ENCODE results near the gene MLLT3. TPM values are rescaled to one million over a fixed set of nuclear protein-coding genes. Genes with fewer than 3 reads are reported as not detected.

MLLT3 gene
- total and polyA plus RNA-seq, 9 donors: 8.7 to 15.4 (median 13.8) TPM

DNA sequence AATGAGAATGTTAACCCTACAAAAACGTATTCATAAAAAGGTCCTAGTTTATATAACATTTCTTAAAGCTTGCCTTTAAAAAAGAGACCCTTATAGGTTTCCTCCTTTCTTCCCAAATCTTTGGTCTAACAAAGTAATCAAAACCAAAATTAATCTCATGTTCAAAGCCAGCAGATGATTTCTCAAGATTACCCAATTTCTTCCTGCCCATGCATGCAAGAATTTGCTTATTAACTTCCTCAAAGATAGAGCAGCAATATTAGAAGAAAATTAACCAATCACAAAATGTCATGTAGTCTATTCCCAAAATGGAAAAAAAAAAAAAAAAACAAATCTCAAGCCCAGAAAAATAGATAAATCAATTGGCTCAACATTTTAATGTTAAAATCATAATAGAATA is 114.9 kb downstream of the MLLT3 start:
- no peaks in the 10 kb centered on the region for H3K27me3 ChIP-seq
- TF ChIP-seq POLR2A (IDR thresholded peaks at IDR 0.05): no peak
- no peak for TF ChIP-seq EP300 (IDR thresholded peaks at IDR 0.05)
- TF ChIP-seq, protein P1, sequence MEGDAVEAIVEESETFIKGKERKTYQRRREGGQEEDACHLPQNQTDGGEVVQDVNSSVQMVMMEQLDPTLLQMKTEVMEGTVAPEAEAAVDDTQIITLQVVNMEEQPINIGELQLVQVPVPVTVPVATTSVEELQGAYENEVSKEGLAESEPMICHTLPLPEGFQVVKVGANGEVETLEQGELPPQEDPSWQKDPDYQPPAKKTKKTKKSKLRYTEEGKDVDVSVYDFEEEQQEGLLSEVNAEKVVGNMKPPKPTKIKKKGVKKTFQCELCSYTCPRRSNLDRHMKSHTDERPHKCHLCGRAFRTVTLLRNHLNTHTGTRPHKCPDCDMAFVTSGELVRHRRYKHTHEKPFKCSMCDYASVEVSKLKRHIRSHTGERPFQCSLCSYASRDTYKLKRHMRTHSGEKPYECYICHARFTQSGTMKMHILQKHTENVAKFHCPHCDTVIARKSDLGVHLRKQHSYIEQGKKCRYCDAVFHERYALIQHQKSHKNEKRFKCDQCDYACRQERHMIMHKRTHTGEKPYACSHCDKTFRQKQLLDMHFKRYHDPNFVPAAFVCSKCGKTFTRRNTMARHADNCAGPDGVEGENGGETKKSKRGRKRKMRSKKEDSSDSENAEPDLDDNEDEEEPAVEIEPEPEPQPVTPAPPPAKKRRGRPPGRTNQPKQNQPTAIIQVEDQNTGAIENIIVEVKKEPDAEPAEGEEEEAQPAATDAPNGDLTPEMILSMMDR (IDR thresholded peaks at IDR 0.05): no peak
- WGBS, 3 donors: 0 to 90% (median 54%) methylated on average over 1 of the region's 1 CpG
- no peaks in the 10 kb centered on the region for H3K9me3 ChIP-seq
- H3K4me1 ChIP-seq (ENCODE audit: insufficient read depth): peaks cover 4% of the 10 kb centered on the region
- H3K27ac ChIP-seq: no peak overlapping the region
- H3K4me3 ChIP-seq: no peak overlapping the region
- intact Hi-C loops (cut with DNase I): no loop called here
- no peaks in the 10 kb centered on the region for H3K36me3 ChIP-seq
- DNase-seq: no peak

DNA sequence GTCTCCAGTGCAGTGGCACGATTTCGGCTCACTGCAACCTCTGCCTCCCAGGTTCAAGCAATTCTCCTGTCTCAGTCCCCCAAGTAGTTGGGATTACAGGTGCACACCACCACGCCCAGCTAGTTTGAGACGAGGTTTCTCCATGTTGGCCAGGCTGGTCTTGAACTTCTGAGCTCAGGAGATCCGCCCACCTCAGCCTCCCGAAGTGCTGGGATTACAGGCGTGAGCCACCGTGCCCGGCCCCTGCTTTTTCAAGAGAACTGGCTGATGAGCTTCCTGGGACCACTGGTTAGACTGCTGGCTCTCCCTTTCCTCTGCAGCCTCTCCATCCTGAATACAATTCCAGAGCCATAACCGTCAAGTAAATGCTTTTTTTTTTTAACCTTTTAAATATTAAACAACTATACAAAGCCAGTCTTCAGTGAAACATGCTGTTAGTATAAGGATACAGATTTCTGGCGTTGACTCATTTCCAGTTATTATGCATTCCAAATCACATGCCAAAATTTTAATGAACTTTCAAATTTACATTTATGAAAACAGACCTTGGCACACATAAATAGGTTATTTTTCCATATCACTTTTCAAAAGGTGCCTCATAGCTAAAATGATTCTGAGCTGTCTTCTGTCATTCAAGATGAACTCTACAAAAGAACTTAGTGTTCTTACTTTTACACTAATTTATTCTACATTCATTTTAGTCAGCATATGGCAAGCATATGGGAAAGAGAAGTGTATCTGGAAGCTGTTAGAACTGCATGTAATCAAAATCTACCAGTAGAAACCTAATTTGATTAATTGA is 116.0 kb downstream of the MLLT3 start:
- Histone ChIP-seq H3K4me3 (no peak overlapping the region), H3K27ac (no peak overlapping the region), H3K36me3 (no peaks in the 10 kb centered on the region), H3K27me3 (no peaks in the 10 kb centered on the region), H3K9me3 (no peaks in the 10 kb centered on the region), H3K4me1 (ENCODE audit: insufficient read depth) (no peaks in the 10 kb centered on the region)
- intact Hi-C loops (cut with DNase I): no loop called here
- WGBS, 3 donors: 81 to 82% (median 82%) methylated on average over 11 of the region's 11 CpGs
- no peak for DNase-seq
- no peak for TF ChIP-seq EP300 (IDR thresholded peaks at IDR 0.05)
- TF ChIP-seq POLR2A (IDR thresholded peaks at IDR 0.05): no peak
- TF ChIP-seq, protein P1 (IDR thresholded peaks at IDR 0.05): no peak

DNA sequence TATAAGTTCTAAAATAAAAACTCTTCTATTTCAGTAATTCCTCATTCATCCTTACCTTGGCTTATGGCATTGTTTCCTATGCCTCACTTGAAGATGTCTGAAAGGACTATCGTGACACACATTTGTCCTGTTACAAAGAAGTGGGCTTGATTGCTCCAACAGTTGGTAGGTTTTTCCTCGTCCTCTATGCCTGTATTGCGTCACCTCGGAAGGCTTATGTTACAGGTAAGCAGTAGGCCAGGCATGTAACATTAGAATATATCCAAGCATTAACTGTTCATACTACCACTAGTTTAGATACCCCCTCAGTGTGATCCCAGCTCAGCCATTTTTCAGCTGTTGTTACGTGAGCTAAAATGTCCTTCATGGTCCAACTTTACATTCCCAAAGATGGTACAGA is 116.7 kb downstream of the MLLT3 start:
- Histone ChIP-seq H3K36me3 (no peaks in the 10 kb centered on the region), H3K27me3 (no peaks in the 10 kb centered on the region), H3K9me3 (no peaks in the 10 kb centered on the region), H3K27ac (no peak overlapping the region), H3K4me3 (no peak overlapping the region), H3K4me1 (ENCODE audit: insufficient read depth) (no peaks in the 10 kb centered on the region)
- intact Hi-C loops (cut with DNase I): no loop called here
- DNase-seq: no peak
- no peak for TF ChIP-seq POLR2A (IDR thresholded peaks at IDR 0.05)
- TF ChIP-seq EP300 (IDR thresholded peaks at IDR 0.05): no peak
- TF ChIP-seq, protein P1 (IDR thresholded peaks at IDR 0.05): no peak
- WGBS, 3 donors: 94 to 98% (median 97%) methylated on average over 5 of the region's 5 CpGs

DNA sequence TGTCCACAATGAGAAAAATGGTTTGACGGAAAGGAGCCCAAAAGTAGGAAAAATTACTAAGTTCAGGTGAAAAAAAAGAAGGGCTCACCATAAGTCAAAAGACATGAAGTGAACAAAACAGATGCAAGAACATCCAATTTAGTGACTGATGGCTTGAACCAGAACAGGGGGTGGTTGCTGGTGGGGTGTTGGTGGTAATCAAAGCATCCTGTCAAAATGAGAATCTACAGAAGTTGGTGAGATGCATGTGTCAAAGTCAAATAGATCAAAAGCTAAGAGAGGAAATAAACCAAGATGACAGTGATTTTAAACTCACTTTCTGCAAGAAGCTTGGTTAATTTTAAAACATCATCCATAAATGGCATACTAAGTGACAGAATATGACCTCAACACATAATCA is 117.4 kb downstream of the MLLT3 start:
- TF ChIP-seq POLR2A (IDR thresholded peaks at IDR 0.05) (no peak), EP300 (IDR thresholded peaks at IDR 0.05) (no peak)
- Histone ChIP-seq H3K4me3 (no peak overlapping the region), H3K4me1 (ENCODE audit: insufficient read depth) (no peaks in the 10 kb centered on the region), H3K27me3 (no peaks in the 10 kb centered on the region), H3K36me3 (no peaks in the 10 kb centered on the region), H3K9me3 (no peaks in the 10 kb centered on the region), H3K27ac (no peak overlapping the region)
- intact Hi-C loops (cut with DNase I): no loop called here
- WGBS, 3 donors: 98 to 100% (median 98%) methylated on average over 1 of the region's 1 CpG
- no peak for DNase-seq

DNA sequence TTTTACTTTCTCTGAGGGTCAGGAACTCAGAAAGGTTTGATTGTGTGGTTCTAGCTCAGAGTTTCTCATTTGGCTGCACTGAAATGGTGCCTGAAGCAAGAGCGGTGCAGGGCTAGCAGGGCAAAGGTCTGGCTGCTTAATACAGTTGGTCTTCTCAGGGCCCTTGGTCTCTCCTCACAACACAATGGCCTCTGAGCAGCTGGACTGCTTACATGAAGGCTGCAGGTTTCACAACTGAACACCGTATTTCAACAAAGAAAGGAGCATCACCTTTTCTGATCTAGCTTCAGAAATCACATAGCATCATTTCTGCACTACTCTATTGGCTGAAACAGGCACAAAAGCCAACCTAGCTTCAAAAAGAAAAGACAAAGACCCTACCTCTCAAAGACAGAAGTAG is 122.2 kb downstream of the MLLT3 start:
- no peak overlapping the region for H3K4me3 ChIP-seq
- no peak for DNase-seq
- no peaks in the 10 kb centered on the region for H3K36me3 ChIP-seq
- intact Hi-C loops (cut with DNase I): no loop called here
- WGBS, 3 donors: 95 to 99% (median 96%) methylated on average over 2 of the region's 2 CpGs
- H3K27ac ChIP-seq: no peak overlapping the region
- no peaks in the 10 kb centered on the region for H3K9me3 ChIP-seq
- TF ChIP-seq EP300 (IDR thresholded peaks at IDR 0.05): no peak
- TF ChIP-seq POLR2A (IDR thresholded peaks at IDR 0.05): no peak
- no peaks in the 10 kb centered on the region for H3K27me3 ChIP-seq
- no peaks in the 10 kb centered on the region for H3K4me1 ChIP-seq (ENCODE audit: insufficient read depth)
